ENCODE results near the gene JDP2.

GRCh38 chr14:75399843-75400775 lies 27.7 kb upstream of the JDP2 start:
- TF ChIP-seq CTCF (IDR thresholded peaks at IDR 0.05) (no peak), POLR2A (IDR thresholded peaks at IDR 0.05) (no peak)
